Transverse colon (tissue), 4 donors: ENCODE measurements around the gene MYO16. TPM values are rescaled to one million over a fixed set of nuclear protein-coding genes. Genes with fewer than 3 reads are reported as not detected.

Experiments used
- DNase-seq: peaks from one replicate; pipeline ENCODE4 v3.0.0-alpha.2; 2019
- H3K27ac ChIP-seq, 4 donors: fragments of 200-600 bp; sonication (generic); 2 replicates each; pipeline ENCODE4 v1.5.1; 2016 to 2018; ENCODE audit warnings: inconsistent platforms in 4 of 4
- H3K27me3 ChIP-seq: fragments of 200-600 bp; sonication (generic); 2 replicates; pipeline ENCODE4 v1.5.1; 2017; ENCODE audit warnings: inconsistent platforms
- H3K36me3 ChIP-seq, 4 donors: fragments of 200-600 bp; sonication (generic); 2 replicates each; pipeline ENCODE4 v1.5.1; 2017 to 2019; ENCODE audit warnings: inconsistent platforms in 4 of 4
- H3K4me1 ChIP-seq, 4 donors: fragments of 200-600 bp; sonication (generic); 2 replicates each; pipeline ENCODE4 v1.5.1; 2017 to 2020; ENCODE audit warnings: inconsistent platforms in 4 of 4
- H3K4me3 ChIP-seq, 4 donors: fragments of 200-600 bp; sonication (generic); 1 replicate in 1 of 4; 2 replicates in 3 of 4; pipeline versions ENCODE4 v1.5.1 to v1.6.1; 2017 to 2019; ENCODE audit warnings: inconsistent platforms in 4 of 4
- H3K9me3 ChIP-seq, 2 donors: fragments of 200-600 bp; sonication (generic); 2 replicates each; pipeline ENCODE4 v1.5.1; 2017 to 2019; ENCODE audit warnings: inconsistent platforms in 2 of 2
- CTCF ChIP-seq, 5 experiments: fragments of 200-600 bp in 3 of 5; fragments of 450-650 bp in 2 of 5; sonication (generic) in 3 of 5; IDR thresholded peaks; 1 replicate in 2 of 5; 2 replicates in 3 of 5; pipeline ENCODE4 v1.5.1; 2016 to 2017; ENCODE audit warnings: antibody characterized with exemption in 5 of 5, inconsistent platforms in 3 of 5, mild to moderate bottlenecking in 2 of 5, moderate library complexity in 1 of 5
- EP300 ChIP-seq: sonication (generic); formaldehyde crosslinking; IDR thresholded peaks from one replicate; pipeline ENCODE4 v1.6.1; 2017; ENCODE audit warnings: antibody characterized with exemption, low read depth
- POLR2A ChIP-seq: fragments of 450-650 bp; IDR thresholded peaks from one replicate; pipeline ENCODE4 v1.6.1; 2016; ENCODE audit warnings: antibody characterized with exemption, mild to moderate bottlenecking, moderate library complexity
- POLR2AphosphoS5 ChIP-seq, 3 donors: sonication (generic); formaldehyde crosslinking; IDR thresholded peaks; one replicate each; pipeline ENCODE4 v1.6.1; 2016; ENCODE audit warnings: antibody characterized with exemption in 3 of 3
- WGBS, 2 donors: methylation state at CpG; one replicate each; pipeline ENCODE4 v1.1.5; 2018; ENCODE audit warnings: low coverage in 1 of 2; 5-methylcytosine and 5-hydroxymethylcytosine counted together
- in situ Hi-C, 4 donors: fragments of 200-750 bp; cut with MboI; loops; one replicate each; pipeline versions ENCODE4 v1.15.0 to v1.15.1; 2017; ENCODE audit warnings: low sequenced_read_pairs in 3 of 4, low pct_ligation_motif_present in 1 of 4, low pct_unique_long_range_greater_than_20kb in 1 of 4
- intact Hi-C: fragments of 100-400 bp; cut with DNase I; formaldehyde crosslinking; loops from one replicate; pipeline ENCODE4 v1.15.1; 2023; ENCODE audit warnings: low total_unique reads
- total RNA-seq, 4 donors: library from RNA; depleted of rRNA; stranded (reverse); fragments of >200 nt; gene quantifications; one replicate each; pipeline ENCODE4 v1.1.0, GENCODE V29; 2016

The MYO16 gene
- total RNA-seq, 4 donors from 2014 or later, result under 0.01 to 3.4 TPM; not detected in 2

DNA sequence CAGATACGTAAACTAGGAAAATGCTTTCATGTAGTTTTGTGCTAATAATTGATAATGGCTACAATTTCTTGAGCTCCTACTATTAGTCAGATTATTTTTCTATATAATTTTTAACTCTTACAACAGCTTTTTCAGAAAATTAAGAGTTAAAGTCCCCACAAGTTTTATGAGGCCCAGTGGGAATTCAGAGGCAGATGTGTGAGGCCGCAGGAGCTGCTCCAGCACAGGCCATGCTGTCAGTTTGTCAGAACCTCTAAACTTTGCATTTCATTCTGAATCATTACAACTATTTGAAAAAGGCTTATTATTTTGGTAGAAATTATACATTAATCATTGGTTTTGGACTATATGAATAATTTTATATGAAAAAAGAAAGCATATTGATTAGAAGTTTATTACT, 370.8 kb downstream of the MYO16 start:
- Histone ChIP-seq H3K27ac (no peak overlapping the region), H3K4me1 (no peaks in the 10 kb centered on the region), H3K27me3 (no peaks in the 10 kb centered on the region), H3K9me3 (no peaks in the 10 kb centered on the region), H3K36me3 (no peaks in the 10 kb centered on the region), H3K4me3 (no peak overlapping the region)
- DNase-seq, result no peak
- 62 to 80% methylated on average over 2 of the region's 2 CpGs for WGBS, 2 donors
- intact Hi-C loops, result no loop called here
- in situ Hi-C loops, result no loop called here
- TF ChIP-seq EP300 (no peak), CTCF (IDR thresholded peaks at IDR 0.05) (no peak), POLR2AphosphoS5 (IDR thresholded peaks at IDR 0.05) (no peak), POLR2A (no peak)

GRCh38 chr13:109002934-109003333, 373.5 kb downstream of the MYO16 start:
- no peak for DNase-seq
- no peaks in the 10 kb centered on the region for H3K4me1 ChIP-seq
- no peak overlapping the region for H3K27ac ChIP-seq
- no peak overlapping the region for H3K4me3 ChIP-seq
- H3K36me3 ChIP-seq, result no peaks in the 10 kb centered on the region
- TF ChIP-seq CTCF (IDR thresholded peaks at IDR 0.05) (no peak), POLR2AphosphoS5 (IDR thresholded peaks at IDR 0.05) (no peak), POLR2A (no peak), EP300 (no peak)
- in situ Hi-C loops, result no loop called here
- 68 to 70% methylated on average over 2 of the region's 2 CpGs for WGBS, 2 donors
- intact Hi-C loops, result no loop called here
- H3K27me3 ChIP-seq, result no peaks in the 10 kb centered on the region
- no peaks in the 10 kb centered on the region for H3K9me3 ChIP-seq

- Histone ChIP-seq H3K27me3 (no peaks in the 10 kb centered on the region), H3K36me3 (no peaks in the 10 kb centered on the region), H3K27ac (no peak overlapping the region), H3K9me3 (no peaks in the 10 kb centered on the region), H3K4me1 (no peaks in the 10 kb centered on the region), H3K4me3 (no peak overlapping the region)
- intact Hi-C loops (no loop called here), in situ Hi-C loops (no loop called here)
- TF ChIP-seq POLR2AphosphoS5 (IDR thresholded peaks at IDR 0.05), result no peak
- no peak for TF ChIP-seq POLR2A
- no peak for TF ChIP-seq CTCF (IDR thresholded peaks at IDR 0.05)
- no peak for TF ChIP-seq EP300
- 63 to 85% methylated on average over 2 to 3 of the region's 3 CpGs for WGBS, 2 donors
- no peak for DNase-seq
Observed at GRCh38 chr13:109007946-109008345, 378.5 kb downstream of the MYO16 start.

DNA sequence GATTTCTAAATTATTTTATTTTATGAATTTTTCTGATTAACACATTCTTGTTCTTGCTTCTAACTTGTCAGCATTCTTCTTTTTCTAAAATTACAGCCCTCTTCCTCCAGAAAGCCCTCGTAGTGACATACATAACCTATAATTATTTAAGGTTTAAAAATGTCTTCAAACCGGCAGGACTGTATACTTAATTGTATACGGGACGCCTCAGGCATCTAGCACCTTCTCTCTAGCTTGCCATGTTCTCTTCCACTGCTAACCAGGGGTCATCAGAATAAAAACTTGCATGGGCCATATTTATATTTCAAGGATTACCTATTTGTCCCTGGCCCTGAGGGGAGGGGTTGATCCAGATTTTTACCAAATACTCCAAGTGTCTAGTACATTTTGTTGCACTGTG, 380.3 kb downstream of the MYO16 start:
- no peaks in the 10 kb centered on the region for H3K36me3 ChIP-seq
- H3K4me1 ChIP-seq, result no peaks in the 10 kb centered on the region
- 75 to 77% methylated on average over 4 of the region's 4 CpGs for WGBS, 2 donors
- intact Hi-C loops, result no loop called here
- DNase-seq, result no peak
- no peak overlapping the region for H3K27ac ChIP-seq
- in situ Hi-C loops, result no loop called here
- H3K4me3 ChIP-seq, result no peak overlapping the region
- no peak for TF ChIP-seq POLR2A
- no peak for TF ChIP-seq POLR2AphosphoS5 (IDR thresholded peaks at IDR 0.05)
- TF ChIP-seq CTCF (IDR thresholded peaks at IDR 0.05), result no peak
- TF ChIP-seq EP300, result no peak
- H3K27me3 ChIP-seq, result no peaks in the 10 kb centered on the region
- no peaks in the 10 kb centered on the region for H3K9me3 ChIP-seq
